Tibial nerve (tissue), 3 donors: ENCODE measurements around the gene ZFYVE19.

Experiments
- POLR2A ChIP-seq, 2 donors: fragments of 450-650 bp; IDR thresholded peaks; one replicate each; pipeline ENCODE4 v1.6.1; 2017; ENCODE audit warnings: antibody characterized with exemption in 2 of 2, mild to moderate bottlenecking in 2 of 2, moderate library complexity in 2 of 2
- TF ChIP-seq, protein P1 (sequence below), 5 experiments: fragments of 200-600 bp in 3 of 5; fragments of 450-650 bp in 2 of 5; sonication (generic) in 3 of 5; IDR thresholded peaks; one replicate each; pipeline ENCODE4 v1.5.1; 2016 to 2019; ENCODE audit warnings: antibody characterized with exemption in 5 of 5, mild to moderate bottlenecking in 3 of 5, moderate library complexity in 2 of 5

DNA sequence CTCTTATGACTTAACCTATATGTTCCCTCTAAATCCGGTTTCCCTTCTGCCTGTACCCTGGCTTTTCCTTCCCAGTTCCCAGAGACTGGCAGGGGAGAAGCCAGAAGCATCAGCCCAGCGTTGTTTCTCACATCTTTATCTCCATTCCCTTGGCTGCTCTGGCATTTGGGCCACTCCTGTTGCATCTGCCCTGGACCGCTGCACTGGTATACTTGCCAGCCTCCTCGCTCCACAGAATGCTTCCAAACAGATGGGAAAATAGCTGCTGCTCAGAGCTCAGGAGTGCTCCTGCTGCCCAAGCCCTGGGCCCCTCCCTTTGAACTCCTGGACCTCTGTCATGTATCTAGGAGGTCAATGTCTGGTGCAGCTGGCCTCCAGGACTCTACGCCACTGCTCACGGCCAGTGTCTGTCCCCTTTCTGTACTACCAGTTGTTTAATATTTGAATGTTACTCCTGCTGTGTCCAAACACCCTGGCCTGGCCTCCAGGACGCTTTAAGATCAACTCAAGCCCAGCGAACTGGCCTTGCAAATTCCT, 43.8 kb downstream of the ZFYVE19 start:
- TF ChIP-seq, protein P1, sequence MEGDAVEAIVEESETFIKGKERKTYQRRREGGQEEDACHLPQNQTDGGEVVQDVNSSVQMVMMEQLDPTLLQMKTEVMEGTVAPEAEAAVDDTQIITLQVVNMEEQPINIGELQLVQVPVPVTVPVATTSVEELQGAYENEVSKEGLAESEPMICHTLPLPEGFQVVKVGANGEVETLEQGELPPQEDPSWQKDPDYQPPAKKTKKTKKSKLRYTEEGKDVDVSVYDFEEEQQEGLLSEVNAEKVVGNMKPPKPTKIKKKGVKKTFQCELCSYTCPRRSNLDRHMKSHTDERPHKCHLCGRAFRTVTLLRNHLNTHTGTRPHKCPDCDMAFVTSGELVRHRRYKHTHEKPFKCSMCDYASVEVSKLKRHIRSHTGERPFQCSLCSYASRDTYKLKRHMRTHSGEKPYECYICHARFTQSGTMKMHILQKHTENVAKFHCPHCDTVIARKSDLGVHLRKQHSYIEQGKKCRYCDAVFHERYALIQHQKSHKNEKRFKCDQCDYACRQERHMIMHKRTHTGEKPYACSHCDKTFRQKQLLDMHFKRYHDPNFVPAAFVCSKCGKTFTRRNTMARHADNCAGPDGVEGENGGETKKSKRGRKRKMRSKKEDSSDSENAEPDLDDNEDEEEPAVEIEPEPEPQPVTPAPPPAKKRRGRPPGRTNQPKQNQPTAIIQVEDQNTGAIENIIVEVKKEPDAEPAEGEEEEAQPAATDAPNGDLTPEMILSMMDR (IDR thresholded peaks at IDR 0.05), result no peak
- no peak for TF ChIP-seq POLR2A (IDR thresholded peaks at IDR 0.05)
